HG03066 (cell line): Measurements from ENCODE around the gene NRXN3.

ENCODE experiments used
- ATAC-seq: cut with Tn5 transposase; IDR thresholded peaks from one replicate; pipeline ENCODE4 v1.9.1; 2021; ENCODE audit warnings: low read depth; ENCODE audit not compliant: unreplicated experiment

The NRXN3 gene

GRCh38 chr14:78763746-78764145 lies 593.6 kb downstream of the NRXN3 start:
- ATAC-seq = no peak

DNA sequence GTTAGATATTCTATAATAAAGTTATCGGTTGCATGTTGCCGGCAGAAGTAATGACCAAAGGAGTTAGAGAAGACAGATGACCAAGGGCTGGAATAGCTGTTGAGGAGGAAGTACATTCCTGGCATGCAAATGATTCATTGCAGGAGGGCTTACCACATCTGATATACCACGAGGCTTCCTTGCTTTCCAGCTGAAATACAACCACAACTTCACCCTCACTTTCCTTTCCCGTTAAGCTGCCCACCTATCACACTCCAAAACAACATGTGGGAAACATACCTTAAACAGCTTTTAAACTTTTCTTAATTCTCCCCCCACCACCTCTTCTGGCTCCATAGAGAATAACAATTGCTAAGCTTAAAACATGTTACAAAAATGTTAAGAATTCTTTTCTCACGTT lies 594.1 kb downstream of the NRXN3 start:
- no peak for ATAC-seq

GRCh38 chr14:78764645-78765044 lies 594.5 kb downstream of the NRXN3 start:
- ATAC-seq = no peak

- no peak for ATAC-seq
These were observed 597.3 kb downstream of the NRXN3 start for GRCh38 chr14:78767436-78767835.

GRCh38 chr14:78782551-78782950 lies 612.4 kb downstream of the NRXN3 start:
- ATAC-seq = no peak

DNA sequence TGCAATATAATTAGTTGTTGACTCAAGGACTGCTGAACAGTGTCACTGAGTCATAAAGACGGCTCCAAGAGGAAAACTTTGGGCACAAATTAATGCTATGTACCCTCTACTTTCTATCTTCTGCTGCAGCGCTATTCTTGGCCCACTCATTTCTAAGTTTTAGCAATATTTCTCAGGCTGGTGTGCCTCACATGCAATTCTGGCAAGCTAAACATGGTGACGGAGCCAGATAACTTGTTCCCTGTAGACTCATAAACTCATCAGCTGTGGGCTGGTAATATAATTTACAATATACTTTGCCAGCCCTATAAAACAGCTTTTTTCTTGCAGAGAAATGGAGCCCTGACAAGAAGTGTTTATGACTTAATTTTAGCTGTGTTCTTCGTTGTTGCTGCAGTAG lies 615.1 kb downstream of the NRXN3 start:
- no peak for ATAC-seq

GRCh38 chr14:78788467-78789360 lies 618.5 kb downstream of the NRXN3 start:
- no peak for ATAC-seq

DNA sequence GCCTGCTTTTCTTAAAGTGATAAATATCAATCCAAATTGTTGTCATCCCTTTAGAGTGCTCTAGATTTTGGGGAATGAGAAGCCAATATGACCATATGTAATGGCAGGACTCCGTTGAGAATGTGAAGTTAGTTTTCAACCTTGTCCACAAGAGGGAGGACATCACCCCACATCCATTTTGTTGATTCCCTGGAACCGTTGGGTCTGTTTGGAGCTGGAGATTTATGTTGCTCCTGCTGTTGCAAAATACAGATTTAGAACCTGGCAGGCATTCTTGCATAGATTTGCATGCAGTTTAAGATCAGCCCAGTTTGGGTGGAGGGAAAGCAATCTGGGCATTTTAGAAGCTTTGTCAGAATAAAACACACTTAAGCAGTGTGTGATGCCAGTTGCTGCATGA lies 620.1 kb downstream of the NRXN3 start:
- no peak for ATAC-seq

DNA sequence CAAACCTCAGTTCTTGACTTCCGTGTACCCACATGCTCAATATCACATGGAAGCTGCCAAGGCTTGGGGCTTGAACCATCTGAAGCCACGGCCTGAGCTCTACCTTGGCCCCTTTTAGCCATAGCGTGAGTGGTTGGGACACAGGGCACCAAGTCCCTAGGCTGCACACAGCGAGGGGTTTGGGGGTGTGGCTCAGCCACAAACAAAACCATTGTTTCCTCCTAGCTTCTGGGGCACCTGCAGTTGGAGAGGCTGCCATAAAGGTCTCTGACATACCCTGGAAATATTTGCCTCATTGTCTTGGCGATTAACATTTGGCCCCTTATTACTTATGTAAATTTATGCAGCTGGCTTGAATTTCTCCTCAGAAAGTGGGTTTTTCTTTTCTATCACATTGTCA lies 628.6 kb downstream of the NRXN3 start:
- ATAC-seq = no peak

- no peak for ATAC-seq
These were observed 635.4 kb downstream of the NRXN3 start for GRCh38 chr14:78805570-78805969.

DNA sequence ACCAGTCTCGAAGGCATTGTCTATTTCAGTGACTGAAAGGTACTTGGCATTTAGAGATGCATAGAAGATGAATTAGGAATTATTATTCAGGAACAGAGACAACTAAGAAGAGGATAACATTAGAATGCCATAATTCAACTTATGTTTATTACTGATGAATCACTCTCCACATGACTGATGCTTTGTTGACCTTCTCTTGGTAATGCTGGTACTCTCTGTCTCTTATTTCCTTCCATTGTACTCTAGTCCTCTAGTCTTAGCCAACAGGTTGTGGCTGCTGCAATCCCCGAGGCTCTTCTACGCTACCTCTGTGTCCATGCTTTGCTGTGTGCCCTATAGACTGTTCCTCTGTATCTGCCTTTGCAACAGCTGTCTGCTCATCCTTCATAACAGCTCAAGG lies 652.9 kb downstream of the NRXN3 start:
- no peak for ATAC-seq

GRCh38 chr14:78823516-78823915 lies 653.3 kb downstream of the NRXN3 start:
- ATAC-seq = no peak

DNA sequence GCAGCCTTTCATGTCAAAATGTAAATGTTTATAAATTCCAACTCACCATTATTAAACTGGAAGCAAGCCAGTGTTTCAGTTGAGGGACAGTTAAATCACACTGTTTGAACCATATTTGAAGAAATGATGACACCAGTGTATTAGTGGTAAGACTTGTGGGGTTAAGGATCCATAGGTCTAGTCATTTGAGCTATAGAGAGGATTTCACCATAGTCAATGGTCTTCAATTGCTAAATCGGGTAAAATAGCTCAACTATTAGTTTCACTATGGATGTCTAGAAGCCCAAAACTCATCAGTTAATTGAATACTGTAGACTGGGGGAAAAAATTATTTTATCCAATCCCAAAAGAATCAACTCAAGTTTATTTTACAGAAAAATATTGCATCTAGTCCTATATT lies 659.1 kb downstream of the NRXN3 start:
- peak; percentile 73 for ATAC-seq

DNA sequence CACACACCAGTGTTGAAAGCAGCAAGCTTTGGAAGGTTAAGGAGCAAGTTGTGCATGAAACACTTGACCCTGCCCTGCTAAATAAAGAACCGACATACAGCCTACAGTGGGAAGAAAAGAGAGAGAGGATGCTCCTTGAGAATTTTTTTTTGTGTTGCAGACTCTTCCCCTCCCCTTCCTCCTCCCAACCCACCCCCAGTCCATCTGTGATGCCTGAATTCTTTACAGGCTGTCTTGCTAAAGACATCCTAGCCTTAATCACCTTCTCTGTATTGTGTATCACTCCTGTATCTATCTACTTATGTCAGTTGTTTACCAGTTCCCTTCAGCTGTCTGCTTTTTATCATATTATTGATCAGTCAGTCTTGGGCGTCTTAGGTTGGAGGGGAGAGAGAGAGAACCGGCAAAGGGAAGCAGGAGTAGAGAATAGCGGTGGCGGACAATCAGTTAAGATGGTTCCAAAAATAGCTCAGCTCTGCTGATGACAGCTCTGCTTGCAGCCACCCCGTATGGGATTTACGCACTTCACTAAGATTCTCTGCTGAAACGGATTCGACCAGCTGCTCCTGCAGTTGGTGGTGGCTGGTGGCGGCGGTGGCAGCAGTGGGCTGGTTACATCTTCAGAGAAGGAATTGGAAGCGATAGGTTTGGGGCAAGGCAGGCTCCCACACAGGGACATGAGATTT lies 664.7 kb downstream of the NRXN3 start:
- no peak for ATAC-seq

DNA sequence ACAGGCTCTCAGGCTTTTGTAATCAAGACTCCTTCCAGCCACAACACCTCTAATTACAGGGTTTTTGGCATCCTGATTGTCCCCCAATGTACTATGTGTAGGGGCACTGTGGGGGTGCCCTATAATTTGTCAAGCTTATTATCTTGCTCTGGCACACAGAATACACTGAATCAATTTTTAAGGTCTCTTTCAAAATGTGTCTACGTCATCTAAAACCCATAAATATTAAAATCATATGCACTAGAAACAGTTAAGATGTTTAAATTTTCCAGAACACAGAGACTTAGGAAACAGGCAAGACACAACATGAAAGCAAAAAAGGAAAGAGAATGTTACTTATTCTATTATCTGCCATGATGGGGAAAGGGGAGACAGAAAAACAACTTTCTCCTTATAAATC lies 665.7 kb downstream of the NRXN3 start:
- ATAC-seq = no peak

- ATAC-seq = peak; percentile 77
These were observed 666.6 kb downstream of the NRXN3 start for GRCh38 chr14:78836777-78837176.

GRCh38 chr14:78838959-78839358 lies 668.8 kb downstream of the NRXN3 start:
- no peak for ATAC-seq

GRCh38 chr14:78840898-78841297 lies 670.7 kb downstream of the NRXN3 start:
- no peak for ATAC-seq

- ATAC-seq = no peak
These were observed 677.6 kb downstream of the NRXN3 start for GRCh38 chr14:78847801-78848200.

DNA sequence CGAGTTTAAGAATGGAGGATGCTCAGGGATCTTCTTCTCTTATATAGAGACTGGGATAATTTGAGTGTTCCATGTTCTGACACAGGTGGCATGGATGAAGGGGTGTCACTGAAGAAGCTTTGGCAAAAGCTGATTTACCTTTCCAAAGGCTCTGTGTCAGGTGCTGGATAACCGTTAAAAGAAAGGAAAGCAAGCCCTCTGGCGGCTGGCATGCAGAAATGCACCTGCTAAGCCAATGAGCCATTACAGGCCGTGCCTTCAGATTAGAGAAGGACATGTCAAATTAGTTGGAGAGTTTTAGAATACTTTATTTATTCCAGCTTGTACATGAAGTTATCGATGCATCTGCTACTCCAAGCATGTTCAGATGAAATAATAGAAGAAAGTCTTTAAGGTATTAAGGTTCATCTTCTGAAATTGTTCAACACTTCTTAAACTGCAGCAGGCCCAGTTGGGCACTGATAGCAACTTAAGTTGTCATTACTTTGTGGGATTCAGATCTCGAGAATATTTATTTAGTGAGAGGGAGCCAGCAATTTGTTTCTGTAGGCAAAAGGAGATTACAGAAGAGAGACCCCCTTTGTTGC lies 678.2 kb downstream of the NRXN3 start:
- ATAC-seq = peak; percentile 78

DNA sequence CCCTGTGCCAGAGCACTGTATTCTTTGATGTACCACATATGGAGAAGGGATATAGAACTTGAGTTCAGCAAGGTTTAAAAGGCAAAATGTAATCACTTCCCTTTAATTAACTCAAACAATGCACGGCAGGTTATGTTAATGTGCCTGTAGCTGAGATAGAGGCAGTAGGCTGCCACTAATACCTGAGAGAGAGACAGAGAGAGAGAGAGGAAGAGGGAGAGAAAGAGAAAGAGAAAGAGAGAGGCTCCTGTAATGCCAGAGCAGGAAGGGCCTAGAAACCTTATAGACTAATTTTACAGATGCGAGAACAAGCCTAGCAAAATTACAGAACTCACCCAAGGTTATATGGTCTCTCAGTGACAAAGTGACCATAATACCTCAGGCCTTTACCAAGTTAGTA lies 679.8 kb downstream of the NRXN3 start:
- no peak for ATAC-seq

GRCh38 chr14:78851189-78851588 lies 681.0 kb downstream of the NRXN3 start:
- ATAC-seq = no peak
